SIG-M5 (cell line): ENCODE data around the gene SMPD4.
"Not testable (repeated sequence)": the region's sequence is repeated elsewhere in the genome, so short reads cannot be mapped to it uniquely, and the experiment has no call there.

Experiments used
- DNase-seq: peaks from one replicate; lab custom pipeline; 2025; lab: John Stamatoyannopoulos, UW

SMPD4 gene

DNA sequence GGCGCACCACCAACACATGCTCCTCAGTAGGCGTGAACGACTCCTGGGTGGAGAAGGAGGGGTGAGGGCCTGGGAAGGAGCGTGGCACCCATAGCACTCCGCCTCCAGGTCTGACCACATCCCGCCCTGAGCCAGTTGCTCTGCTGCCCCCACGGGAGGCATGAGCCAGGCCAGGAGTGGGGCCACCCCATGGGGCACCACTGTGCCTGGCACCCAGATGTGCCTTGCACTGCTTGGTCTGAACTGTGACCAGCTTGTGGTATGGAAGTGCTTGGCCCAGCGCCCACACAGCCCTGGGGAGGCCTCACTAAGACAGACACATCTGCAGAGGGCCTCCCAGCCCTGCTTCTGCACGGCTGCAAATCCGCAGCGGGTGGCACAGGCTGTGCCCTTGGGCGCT is 24.0 kb downstream of the SMPD4 start:
- DNase-seq, result not testable (repeated sequence)

DNA sequence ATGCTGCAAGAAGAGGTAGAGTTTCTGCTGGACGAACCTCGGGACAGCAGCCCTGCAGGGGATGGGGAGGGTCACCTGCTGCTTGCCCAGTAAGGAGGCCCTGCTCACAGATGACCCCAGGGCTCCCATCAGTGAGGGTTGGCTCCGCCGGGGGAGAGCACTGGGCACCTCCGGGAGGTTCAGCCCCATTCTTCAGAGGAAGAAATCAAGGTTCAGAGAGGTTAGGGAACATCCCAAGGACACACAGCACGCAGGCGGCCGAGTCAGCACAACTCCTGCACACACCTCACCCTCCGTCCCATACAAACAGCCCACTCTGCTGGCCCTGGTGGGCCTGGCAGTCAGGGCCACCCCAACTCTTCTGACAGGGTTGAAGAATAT is 24.8 kb downstream of the SMPD4 start:
- DNase-seq, result no peak

GRCh38 chr2:130155956-130156623 is 25.3 kb downstream of the SMPD4 start:
- DNase-seq, result not testable (repeated sequence)

DNA sequence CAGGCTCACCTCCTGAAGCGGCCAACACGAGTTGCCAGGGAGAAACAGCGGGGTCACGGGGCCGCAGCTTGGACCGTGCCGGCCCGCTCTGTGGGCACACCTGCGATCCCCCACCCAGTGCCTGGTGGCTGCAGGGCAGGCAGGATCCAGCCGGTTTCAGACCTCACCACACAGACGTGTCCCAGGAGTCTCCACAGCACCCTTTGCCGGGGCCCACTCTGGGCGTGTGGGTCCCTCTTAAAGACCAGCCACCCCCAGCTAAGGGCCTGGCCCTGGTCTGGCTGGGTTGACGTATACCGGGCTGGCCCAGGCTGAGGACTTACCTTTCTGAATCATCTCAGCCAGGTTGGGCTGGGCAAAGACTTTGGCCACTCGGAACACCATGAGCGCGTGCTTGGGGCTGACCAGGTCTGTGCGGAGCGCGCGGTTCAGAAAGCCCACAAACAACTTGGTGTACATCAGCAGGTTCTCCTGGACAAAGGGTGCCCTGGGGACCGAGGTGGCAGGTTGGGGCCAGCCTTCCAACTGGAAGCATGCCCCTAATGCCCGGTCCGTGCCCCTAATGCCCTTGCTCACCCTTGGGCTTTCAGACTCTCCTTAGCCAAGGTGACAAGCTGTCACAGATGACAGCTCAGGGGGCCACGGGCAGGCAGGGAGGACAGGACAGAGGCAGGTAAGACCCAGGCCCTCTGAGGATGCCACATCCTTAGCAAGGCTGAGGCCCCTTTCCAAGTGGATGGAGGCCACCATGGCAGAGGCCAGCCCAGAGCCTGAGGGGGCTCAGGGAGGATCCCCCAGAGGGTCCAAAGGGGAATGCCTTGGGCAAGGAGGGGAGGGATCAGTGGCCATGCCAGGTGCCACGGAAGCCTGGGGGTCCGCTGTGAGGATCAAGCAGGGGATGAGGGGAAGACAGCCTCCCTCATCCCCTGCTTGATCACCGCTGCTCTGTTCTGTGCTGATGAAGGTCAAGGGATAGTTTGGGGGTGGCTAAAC is 26.3 kb downstream of the SMPD4 start:
- no peak for DNase-seq

- not testable (repeated sequence) for DNase-seq
Measured at GRCh38 chr2:130154423-130154770, 27.0 kb downstream of the SMPD4 start.

DNA sequence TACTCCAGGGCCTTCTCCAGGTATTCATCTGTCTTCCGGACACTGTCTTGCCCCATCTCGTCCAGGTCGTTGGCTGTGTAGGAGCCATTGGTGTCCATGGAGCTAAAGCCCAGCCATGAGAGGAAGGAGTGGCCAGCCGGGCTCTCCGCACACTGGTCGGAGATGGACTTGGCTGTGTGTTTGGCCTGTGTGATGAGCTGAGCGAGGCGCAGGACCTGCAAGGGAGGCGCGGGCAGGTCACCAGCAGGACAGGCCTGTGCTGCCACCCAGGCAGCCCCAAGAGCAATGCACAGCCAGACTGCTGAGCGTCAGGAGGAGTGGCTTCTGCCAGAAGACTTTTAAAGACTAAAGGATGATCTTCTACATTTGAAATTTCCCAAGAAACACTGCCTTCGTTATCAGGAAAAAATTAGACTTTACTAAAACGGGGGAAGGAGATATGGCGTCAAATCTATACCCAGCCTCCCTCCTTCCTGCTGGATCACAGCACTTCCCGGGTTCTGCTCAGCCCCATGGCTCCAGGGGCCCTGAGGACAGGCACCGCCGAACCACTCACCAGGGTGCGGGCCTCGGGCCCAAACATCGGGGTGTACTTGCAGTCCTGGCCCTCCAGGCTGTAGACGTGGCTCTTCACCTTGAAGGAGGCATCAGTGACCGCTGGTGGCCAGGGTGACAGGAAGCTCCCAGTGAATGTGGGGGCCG is 27.5 kb downstream of the SMPD4 start:
- not testable (repeated sequence) for DNase-seq

DNA sequence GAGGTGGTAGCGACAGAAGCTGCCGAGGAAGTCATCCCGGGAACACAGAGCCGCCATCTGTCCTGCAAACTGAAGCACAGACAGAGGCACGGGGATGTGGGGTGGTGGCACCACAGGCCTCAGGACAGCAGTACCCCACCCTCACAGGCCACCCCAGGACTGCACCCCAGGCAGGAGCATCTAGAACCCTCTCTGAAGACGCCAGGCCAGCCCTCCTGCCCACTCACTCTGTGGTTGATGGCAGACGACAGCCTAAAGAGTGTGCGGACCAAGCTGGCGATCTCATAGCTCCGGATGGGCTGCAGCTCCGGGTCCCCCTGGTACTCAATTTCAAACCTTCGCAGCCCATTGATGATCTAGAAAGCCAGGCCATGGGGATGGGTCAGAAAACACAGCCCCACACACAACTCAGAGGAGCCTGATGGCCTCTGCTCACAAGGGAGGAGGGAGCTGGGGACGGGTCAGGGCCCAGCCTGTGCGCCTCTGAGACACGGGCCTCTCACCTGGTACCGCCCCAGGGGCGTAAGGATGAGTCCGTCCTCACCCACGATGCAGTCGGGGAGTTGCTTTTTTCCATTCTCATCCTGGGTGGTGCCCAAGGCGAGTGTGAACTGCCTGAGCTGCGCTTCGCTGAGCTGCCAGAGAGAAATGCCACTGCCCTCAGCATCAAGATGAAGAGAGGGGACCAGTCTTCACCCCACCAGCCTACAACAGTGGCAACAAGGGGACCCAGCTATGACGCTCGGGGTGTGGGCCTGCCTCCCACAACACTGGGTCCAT is 28.4 kb downstream of the SMPD4 start:
- no peak for DNase-seq

DNA sequence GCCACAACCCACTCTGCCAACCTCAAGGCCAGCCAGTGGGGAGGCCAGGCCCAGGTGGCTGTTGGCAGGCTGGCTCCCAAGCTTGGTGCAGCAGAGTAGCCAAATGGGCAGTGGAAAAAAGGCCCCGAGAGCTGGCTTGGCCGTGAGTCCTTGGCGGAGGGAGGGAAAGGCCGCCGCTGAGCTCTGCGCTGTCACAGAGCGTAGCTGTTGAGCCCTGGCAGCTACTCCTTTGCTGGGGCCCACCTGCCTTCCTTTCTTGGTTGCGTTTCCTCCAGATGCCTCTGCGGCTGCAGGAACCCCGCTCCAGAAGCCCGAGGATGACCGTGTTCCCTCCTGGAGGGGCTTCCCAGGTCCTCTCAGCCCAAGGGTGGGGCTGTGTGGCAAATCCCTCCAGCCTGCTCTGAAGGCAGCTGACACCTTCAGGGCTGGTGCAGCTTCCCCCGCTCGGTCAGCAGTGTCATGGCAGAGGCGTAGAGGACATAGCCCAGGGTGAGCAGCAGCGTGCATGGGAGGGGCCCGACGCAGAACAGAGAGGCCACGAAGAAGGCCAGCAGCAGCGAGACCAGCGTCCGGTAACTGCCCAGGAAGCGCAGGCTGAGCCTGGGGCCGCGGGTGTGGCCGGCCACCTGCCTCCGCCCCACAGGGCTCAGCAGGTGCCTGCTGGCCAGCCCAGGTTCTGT is 29.1 kb downstream of the SMPD4 start:
- DNase-seq, result not testable (repeated sequence)

GRCh38 chr2:130151145-130151512 is 30.3 kb downstream of the SMPD4 start:
- not testable (repeated sequence) for DNase-seq

DNA sequence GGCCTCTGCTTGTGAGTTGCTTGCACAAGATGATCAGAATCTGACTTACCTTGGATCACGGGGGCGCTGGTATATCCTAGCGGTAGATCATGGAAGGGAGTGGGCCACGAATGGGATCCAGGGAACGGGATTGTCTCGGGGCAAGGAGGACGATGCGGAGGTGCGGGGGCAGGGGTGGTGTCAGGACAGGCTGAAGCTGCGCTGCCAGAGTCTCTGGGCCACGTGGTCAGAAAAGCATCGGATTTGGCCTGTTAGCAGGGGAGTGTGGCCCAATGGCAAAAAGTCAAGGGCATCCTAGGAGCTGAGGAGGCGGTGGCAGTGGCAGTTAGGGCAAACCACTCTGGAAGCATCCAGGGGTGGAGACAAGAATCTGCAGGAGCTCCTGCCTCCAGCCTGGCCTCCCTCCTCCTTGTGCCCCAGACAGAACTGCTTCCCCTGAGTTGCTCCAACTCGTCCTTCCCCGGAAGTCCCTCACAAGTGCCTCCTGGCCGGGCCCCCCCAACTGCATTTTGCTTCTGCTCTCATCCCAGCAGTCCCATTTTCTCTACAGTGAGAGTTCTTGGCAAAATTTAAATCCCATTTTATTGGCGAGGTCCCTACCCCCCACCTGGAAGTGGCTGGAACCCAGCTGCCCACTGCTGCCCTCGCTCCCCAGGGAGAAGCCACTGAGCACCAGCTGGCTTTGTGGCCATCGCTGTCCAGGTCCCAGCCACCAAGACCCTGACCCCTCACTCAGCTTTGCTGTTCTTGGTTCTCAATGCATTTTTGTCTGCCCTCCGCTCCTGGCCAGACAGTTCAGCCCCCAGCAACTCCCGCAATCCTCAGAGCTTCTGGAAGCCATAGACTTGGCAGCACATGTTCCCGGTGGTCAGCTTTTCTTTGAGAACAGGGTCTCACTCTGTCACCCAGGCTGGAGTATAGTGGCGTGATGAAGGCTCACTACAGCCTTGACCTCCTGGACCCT is 30.9 kb downstream of the SMPD4 start:
- no peak for DNase-seq

DNA sequence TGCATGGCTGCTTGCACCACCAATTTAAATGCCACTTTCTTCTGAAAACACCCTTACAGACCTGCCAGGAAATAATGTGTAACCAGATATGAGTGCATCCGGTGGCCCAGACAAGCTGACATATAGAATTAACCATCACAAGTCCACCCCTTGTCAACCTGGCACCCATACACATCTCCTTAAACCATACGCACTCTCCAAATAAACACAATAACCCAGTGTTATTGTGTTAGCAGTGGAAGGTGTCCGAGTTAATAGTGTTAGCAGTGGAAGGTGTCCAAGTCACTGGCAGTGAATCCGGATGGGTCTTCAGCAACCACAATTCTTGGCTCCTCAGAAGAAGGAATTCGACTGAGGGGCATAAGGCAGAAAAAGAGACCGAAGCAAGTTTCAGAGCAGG is 32.9 kb downstream of the SMPD4 start:
- DNase-seq, result not testable (repeated sequence)

DNA sequence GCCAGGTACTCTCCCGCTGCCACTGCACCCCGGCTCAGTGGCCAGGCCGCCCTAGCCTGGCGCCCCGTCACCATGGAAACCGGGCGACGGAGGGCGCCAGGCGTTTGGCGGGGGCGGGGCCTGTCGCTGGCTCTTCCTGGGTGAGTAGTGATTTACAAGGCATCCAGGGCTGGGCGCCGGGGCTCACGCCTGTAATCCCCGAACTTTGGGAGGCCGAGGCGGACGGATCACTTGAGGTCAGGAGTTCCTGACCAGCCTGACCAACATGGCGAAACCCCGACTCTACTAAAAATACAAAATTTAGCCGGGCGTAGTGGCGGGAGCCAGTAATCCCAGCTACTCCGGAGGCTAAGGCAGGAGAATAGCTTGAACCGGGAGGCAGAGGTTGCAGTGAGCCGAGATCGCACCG is 36.4 kb downstream of the SMPD4 start, which contains the start of gene CCDC74B:
CCDC74B (minus strand) TSS at position 107 of the 409 bp plus-strand sequence. CDS start 116 bp downstream, outside the sequence.
- DNase-seq, result not testable (repeated sequence)

GRCh38 chr2:130143266-130144039 is 37.9 kb downstream of the SMPD4 start:
- not testable (repeated sequence) for DNase-seq

DNA sequence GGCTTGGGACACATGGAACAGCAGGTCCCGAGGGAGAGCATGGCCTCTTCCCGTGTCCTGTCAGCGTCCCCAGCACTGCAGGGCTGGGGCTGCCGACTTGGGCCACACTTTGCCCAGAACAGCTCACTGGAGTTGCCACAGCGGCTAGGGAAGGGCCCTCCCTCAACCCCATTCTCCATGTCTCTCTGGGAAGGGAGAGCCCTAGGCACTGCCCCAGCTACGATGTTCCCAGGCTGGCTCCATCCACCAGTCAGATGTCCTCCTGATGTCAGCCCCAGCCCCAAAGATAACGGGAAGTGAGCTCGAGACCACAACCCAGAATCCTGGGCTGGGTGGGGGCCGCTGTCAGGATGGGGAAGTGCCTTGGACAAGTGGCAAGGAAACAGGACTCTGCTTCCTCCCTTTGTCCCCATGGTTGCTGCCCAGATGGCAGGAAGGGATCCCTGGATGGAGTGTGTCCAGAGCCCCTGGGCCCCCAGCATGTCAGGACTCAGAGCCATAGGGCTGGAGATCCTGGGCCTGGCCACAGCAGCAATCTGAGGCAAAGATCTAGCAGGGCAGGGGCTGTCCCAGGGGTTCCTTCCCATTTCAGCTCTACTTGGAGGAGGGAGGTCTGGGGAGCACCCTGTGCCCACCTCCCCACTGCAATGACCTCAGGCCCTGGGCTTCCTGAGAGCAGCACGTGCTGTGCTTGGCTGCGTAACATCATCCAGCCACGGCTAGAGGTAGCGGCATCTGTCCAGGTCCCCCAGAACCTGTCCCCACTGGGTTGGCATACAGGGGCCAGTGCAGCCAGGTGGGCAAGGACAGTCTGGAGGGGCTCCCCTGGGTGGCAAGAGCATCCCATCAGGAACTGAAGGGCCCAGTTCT is 38.8 kb downstream of the SMPD4 start:
- not testable (repeated sequence) for DNase-seq

DNA sequence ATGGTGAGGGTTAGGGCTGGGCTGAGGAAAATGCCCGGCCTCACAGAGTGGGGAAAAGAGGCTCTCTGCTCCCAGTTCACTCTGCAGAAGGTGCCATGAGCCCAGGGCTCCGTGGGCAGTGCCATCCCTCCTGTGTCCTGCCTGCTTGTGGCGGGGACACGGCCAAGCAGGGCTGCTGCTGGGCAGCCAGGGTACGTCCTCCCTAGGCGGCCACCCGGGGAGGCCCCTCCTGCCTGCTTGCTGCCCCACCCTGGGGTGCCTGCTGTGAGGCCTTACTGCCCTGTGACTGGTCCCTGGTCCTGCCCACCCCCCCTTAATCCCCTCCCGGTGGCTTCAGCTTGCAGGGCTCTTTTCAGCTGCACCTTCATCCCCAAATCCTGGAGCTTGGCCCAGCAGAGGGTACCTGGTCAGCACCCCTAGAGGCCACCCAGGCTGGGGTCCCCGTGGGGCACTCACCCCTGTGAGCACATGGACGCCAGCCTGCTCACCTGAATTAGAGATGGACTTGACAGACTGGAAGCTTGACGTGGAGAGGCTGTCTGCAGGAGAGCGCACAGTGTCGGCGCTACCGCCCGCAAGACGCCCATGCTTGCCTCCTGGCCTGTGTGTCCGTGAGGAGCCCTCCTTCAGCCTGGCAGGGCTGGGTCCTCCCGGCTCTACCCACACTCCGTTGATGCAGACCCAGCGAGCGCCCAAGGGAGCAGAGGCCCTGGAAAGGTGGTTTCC is 39.6 kb downstream of the SMPD4 start:
- not testable (repeated sequence) for DNase-seq

DNA sequence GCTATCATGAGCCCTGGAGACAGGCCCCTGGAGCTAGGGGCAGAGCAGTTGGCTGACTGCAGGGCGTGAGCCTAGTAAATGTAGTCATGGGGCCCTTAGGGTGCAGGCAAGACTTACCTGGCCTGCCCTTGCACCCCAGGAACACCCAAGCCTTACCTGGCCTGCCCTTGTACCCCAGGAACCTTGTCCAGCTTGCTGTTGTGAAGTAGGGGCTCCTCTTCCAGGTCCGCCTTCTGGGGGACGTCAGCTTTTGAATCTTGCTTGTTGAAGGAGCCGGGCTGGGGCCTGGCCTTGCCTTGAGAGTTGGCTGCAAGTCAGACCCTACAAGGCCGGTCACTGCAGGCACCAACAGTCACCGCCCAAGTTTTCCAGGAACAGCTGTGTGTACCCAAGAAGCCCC is 40.4 kb downstream of the SMPD4 start:
- DNase-seq, result not testable (repeated sequence)

DNA sequence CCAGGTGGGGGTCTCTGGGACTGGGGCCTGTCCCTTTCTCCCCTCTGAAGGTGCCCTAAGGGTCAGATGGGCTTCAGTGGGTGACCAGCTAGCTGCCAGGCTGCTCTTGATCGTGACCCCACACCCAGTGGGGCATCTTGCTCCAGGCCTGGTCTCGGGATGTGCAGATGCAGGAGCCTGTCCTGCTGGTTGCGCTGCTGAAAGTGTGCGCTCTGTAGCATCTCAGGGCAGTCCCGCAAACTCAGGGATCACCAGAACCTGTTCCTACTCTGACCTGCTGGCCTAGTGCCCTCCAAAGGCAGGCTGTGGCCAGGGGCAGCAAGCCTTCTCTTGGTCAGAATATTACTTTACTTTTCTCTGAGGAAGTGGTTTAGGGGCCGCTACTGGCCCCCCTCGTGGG is 40.9 kb downstream of the SMPD4 start:
- DNase-seq, result not testable (repeated sequence)
